ENCODE data around the gene TSG101. TPM values are rescaled to one million over a fixed set of nuclear protein-coding genes. Genes with fewer than 3 reads are reported as not detected.

The TSG101 gene
- total RNA-seq, 1 donor from 2014 or later, result 16.8 TPM

Other genes with a start within 250 kb of the TSG101 start
- 37.4 TPM for gene HPS5, start 204.8 kb downstream of the TSG101 start, total RNA-seq
- 11.3 TPM for gene GTF2H1, start 204.4 kb downstream of the TSG101 start, total RNA-seq
- gene LDHA, start 132.4 kb downstream of the TSG101 start, total RNA-seq, result 450 TPM
- not detected for gene LDHC, start 114.6 kb downstream of the TSG101 start, total RNA-seq
- not detected for gene LDHAL6A, start 71.1 kb downstream of the TSG101 start, total RNA-seq
- 8.2 TPM for gene UEVLD, start 61.8 kb upstream of the TSG101 start, total RNA-seq
- gene MISFA, start 72.8 kb upstream of the TSG101 start, total RNA-seq, result 1.2 TPM
- gene SPTY2D1, start 107.4 kb upstream of the TSG101 start, total RNA-seq, result 6.8 TPM
- 5.3 TPM for gene TMEM86A, start 171.8 kb upstream of the TSG101 start, total RNA-seq
- 0.13 TPM for gene IGSF22, start 199.2 kb upstream of the TSG101 start, total RNA-seq